Esophagus (tissue), 2 donors: ENCODE data around the gene STAMBPL1. TPM values are rescaled to one million over a fixed set of nuclear protein-coding genes. Genes with fewer than 3 reads are reported as not detected.

Experiments used
- H3K27ac ChIP-seq, 2 donors: one replicate each; pipeline ENCODE4 v1.5.1; 2013; ENCODE audit warnings: low read depth in 2 of 2, mild to moderate bottlenecking in 2 of 2, inconsistent platforms in 1 of 2, low read length in 1 of 2, moderate library complexity in 1 of 2
- H3K27me3 ChIP-seq, 2 donors: one replicate each; pipeline ENCODE4 v1.6.1; 2013; ENCODE audit warnings: low read length in 2 of 2, control low read depth in 1 of 2, mild to moderate bottlenecking in 1 of 2; ENCODE audit not compliant: insufficient read depth in 2 of 2, control insufficient read depth in 1 of 2
- H3K36me3 ChIP-seq, 2 donors: one replicate each; pipeline ENCODE4 v1.6.1; 2013; ENCODE audit warnings: low read length in 1 of 2; ENCODE audit not compliant: control insufficient read depth in 2 of 2, insufficient read depth in 2 of 2
- H3K4me1 ChIP-seq, 2 donors: one replicate each; pipeline ENCODE4 v1.6.1; 2013; ENCODE audit warnings: low read length in 1 of 2; ENCODE audit not compliant: control insufficient read depth in 2 of 2, insufficient read depth in 2 of 2
- H3K4me3 ChIP-seq, 2 donors: one replicate each; pipeline ENCODE4 v1.5.1; 2013; ENCODE audit warnings: low read length in 2 of 2, mild to moderate bottlenecking in 2 of 2, low read depth in 1 of 2, moderate library complexity in 1 of 2
- H3K9me3 ChIP-seq, 2 donors: one replicate each; pipeline ENCODE4 v1.6.1; 2013; ENCODE audit warnings: mild to moderate bottlenecking in 2 of 2, low read depth in 1 of 2, low read length in 1 of 2, moderate library complexity in 1 of 2; ENCODE audit not compliant: control insufficient read depth in 2 of 2, insufficient read depth in 1 of 2
- WGBS, 2 donors: extraction: QIAGEN DNeasy Blood & Tissue Kit; methylation state at CpG; one replicate each; pipeline ENCODE4 v1.1.7; 2013; 5-methylcytosine and 5-hydroxymethylcytosine counted together
- polyA plus RNA-seq, 2 donors: library from polyadenylated mRNA; stranded (reverse); fragments of 200-250 nt; gene quantifications; one replicate each; pipeline ENCODE4 v1.2.3, GENCODE V29; 2013
- donor health status: healthy with polysubstance abuse.
- donor health status: Bipolar disorder and iron deficiency.

The STAMBPL1 gene
- polyA plus RNA-seq, 2 donors = 1.6 to 1.9 TPM

DNA sequence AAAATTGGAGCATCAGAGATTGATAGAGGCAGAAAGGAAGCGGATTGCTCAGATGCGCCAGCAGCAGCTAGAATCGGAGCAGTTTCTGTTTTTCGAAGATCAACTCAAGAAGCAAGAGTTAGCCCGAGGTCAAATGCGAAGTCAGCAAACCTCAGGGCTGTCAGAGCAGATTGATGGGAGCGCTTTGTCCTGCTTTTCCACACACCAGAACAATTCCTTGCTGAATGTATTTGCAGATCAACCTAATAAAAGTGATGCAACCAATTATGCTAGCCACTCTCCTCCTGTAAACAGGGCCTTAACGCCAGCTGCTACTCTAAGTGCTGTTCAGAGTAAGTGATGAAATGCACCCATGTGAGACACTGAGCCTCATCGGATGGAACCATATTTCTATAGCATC, 33.1 kb downstream of the STAMBPL1 start:
- no peaks in the 10 kb centered on the region for H3K36me3 ChIP-seq
- peak overlapping the region in 1 of 2 donors; percentile 1 for H3K27ac ChIP-seq
- no peak overlapping the region for H3K4me3 ChIP-seq
- H3K27me3 ChIP-seq = no peaks in the 10 kb centered on the region
- H3K9me3 ChIP-seq = no peaks in the 10 kb centered on the region
- WGBS, 2 donors = 77 to 80% methylated on average over 9 of the region's 9 CpGs
- no peaks in the 10 kb centered on the region for H3K4me1 ChIP-seq

DNA sequence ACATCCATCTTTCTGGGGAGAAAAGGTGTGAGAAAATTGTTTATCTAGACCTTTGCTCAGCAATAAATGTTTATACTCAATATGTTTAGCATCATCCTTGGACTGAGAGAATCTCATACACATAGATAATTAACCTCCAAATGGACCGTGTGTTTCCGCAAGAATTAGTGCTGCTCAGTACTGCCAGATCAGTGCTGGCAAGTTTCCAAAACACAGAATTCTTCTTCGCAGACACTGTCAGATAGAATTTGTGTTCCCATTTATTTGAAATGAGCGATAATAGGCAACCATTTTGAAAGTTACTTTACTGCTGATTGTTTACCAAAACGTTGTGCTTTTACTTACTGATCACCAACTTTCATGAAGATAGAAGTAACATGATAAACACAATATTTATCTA, 33.7 kb downstream of the STAMBPL1 start:
- Histone ChIP-seq H3K27ac (no peak overlapping the region), H3K27me3 (no peaks in the 10 kb centered on the region), H3K9me3 (no peaks in the 10 kb centered on the region), H3K4me1 (no peaks in the 10 kb centered on the region), H3K4me3 (no peak overlapping the region), H3K36me3 (no peaks in the 10 kb centered on the region)
- 67 to 71% methylated on average over 5 of the region's 5 CpGs for WGBS, 2 donors

DNA sequence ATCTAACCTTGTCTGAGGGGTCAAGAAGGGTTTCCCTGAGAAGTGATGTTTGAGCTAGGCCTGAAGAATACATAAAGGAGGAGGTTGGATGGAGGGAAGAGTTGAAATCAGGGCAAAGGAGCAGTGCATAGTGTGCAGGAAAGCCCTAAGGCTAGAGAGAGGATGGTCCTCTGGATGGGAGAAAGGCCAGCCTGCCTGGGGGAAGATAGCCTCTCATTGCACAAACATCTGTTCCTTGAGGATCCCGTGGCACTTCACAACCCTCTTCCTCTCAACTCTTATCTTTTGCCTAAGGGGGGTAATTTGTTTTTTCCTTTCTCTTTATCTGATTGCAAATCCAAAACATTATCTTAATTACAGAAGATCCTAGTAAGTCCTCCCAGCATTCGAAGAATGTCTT, 35.7 kb downstream of the STAMBPL1 start:
- H3K27ac ChIP-seq = no peak overlapping the region
- H3K36me3 ChIP-seq = no peaks in the 10 kb centered on the region
- no peaks in the 10 kb centered on the region for H3K4me1 ChIP-seq
- H3K9me3 ChIP-seq = no peaks in the 10 kb centered on the region
- H3K27me3 ChIP-seq = no peaks in the 10 kb centered on the region
- 74 to 76% methylated on average over 2 of the region's 2 CpGs for WGBS, 2 donors
- no peak overlapping the region for H3K4me3 ChIP-seq

- Histone ChIP-seq H3K27me3 (no peaks in the 10 kb centered on the region), H3K27ac (no peak overlapping the region), H3K4me3 (no peak overlapping the region), H3K9me3 (no peaks in the 10 kb centered on the region), H3K4me1 (no peaks in the 10 kb centered on the region), H3K36me3 (no peaks in the 10 kb centered on the region)
Observed at GRCh38 chr10:88916231-88916630, 36.2 kb downstream of the STAMBPL1 start.

DNA sequence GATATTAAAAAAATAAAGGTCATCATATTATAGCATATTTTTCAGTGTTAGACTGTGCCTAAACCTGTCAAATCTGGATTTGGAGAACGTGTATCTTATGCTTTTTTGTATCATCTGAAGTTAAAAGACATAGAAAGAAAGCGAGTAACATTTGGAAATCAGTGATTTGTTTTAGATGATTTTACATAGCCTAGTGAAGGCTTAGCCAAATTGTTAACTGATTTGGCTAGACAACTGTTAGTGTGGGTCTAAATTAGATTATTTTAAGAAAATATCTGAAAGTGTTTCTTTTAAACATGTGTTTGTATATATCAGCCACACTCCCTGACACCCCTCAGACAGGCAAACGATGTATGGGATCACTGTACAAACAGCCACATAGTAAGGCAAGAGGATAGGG, 36.9 kb downstream of the STAMBPL1 start:
- 81 to 84% methylated on average over 3 of the region's 3 CpGs for WGBS, 2 donors
- H3K27me3 ChIP-seq = no peaks in the 10 kb centered on the region
- H3K9me3 ChIP-seq = no peaks in the 10 kb centered on the region
- H3K27ac ChIP-seq = no peak overlapping the region
- no peak overlapping the region for H3K4me3 ChIP-seq
- no peaks in the 10 kb centered on the region for H3K4me1 ChIP-seq
- H3K36me3 ChIP-seq = no peaks in the 10 kb centered on the region

- WGBS, 2 donors = 91 to 93% methylated on average over 3 of the region's 3 CpGs
- no peaks in the 10 kb centered on the region for H3K36me3 ChIP-seq
- no peaks in the 10 kb centered on the region for H3K9me3 ChIP-seq
- no peaks in the 10 kb centered on the region for H3K27me3 ChIP-seq
- H3K27ac ChIP-seq = no peak overlapping the region
- no peaks in the 10 kb centered on the region for H3K4me1 ChIP-seq
- no peak overlapping the region for H3K4me3 ChIP-seq
Observed at GRCh38 chr10:88918191-88918905, 38.3 kb downstream of the STAMBPL1 start.

GRCh38 chr10:88919041-88919440, 39.0 kb downstream of the STAMBPL1 start:
- 81 to 86% methylated on average over 1 of the region's 1 CpG for WGBS, 2 donors
- H3K4me3 ChIP-seq = no peak overlapping the region
- H3K27me3 ChIP-seq = no peaks in the 10 kb centered on the region
- no peaks in the 10 kb centered on the region for H3K36me3 ChIP-seq
- H3K27ac ChIP-seq = no peak overlapping the region
- no peaks in the 10 kb centered on the region for H3K9me3 ChIP-seq
- H3K4me1 ChIP-seq = no peaks in the 10 kb centered on the region

DNA sequence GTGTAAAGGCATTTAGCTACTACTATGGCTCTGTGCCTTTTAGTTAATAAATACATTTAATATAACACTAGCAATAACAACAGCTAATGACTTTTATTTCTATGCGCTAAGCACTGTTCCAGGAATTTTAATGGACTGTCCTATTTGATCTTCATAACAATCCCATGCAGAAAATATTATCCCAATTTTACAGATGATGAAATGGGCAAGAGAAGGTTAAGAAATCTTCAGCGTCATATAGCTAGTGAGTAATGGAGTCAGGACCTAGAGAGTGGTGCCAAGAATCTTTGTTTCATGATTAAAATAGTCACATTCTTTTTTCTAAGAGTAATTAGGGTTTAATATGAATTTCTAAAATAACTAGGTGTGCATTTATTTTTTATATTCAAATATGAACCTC, 40.2 kb downstream of the STAMBPL1 start:
- Histone ChIP-seq H3K36me3 (no peaks in the 10 kb centered on the region), H3K27ac (no peak overlapping the region), H3K9me3 (no peaks in the 10 kb centered on the region), H3K27me3 (no peaks in the 10 kb centered on the region), H3K4me3 (no peak overlapping the region), H3K4me1 (no peaks in the 10 kb centered on the region)
- WGBS, 2 donors = 41% methylated on average over 2 of the region's 2 CpGs

GRCh38 chr10:88920986-88921593, 41.0 kb downstream of the STAMBPL1 start:
- Histone ChIP-seq H3K27ac (no peak overlapping the region), H3K27me3 (no peaks in the 10 kb centered on the region), H3K36me3 (no peaks in the 10 kb centered on the region), H3K4me3 (no peak overlapping the region), H3K9me3 (no peaks in the 10 kb centered on the region), H3K4me1 (no peaks in the 10 kb centered on the region)
- WGBS, 2 donors = 39 to 58% methylated on average over 3 of the region's 3 CpGs

- 80 to 82% methylated on average over 2 of the region's 2 CpGs for WGBS, 2 donors
- H3K4me1 ChIP-seq = no peaks in the 10 kb centered on the region
- H3K9me3 ChIP-seq = no peaks in the 10 kb centered on the region
- H3K27me3 ChIP-seq = no peaks in the 10 kb centered on the region
- H3K4me3 ChIP-seq = no peak overlapping the region
- H3K27ac ChIP-seq = no peak overlapping the region
- no peaks in the 10 kb centered on the region for H3K36me3 ChIP-seq
Observed at GRCh38 chr10:88922041-88922440, 42.0 kb downstream of the STAMBPL1 start.
